ENCODE measurements around the gene UBAP1. TPM values are rescaled to one million over a fixed set of nuclear protein-coding genes. Genes with fewer than 3 reads are reported as not detected.

Gene UBAP1
- total and polyA plus RNA-seq, 5 donors, result 31.2 to 51.1 (median 46.3) TPM

- no peaks in the 10 kb centered on the region for H3K9me3 ChIP-seq (ENCODE audit: control insufficient read depth, low read length)
- intact Hi-C loops (cut with DNase I), result no loop called here
- ATAC-seq (no peak), DNase-seq (no peak)
- H3K27ac ChIP-seq (ENCODE audit: low read length), result no peak overlapping the region
- H3K4me1 ChIP-seq (ENCODE audit: control insufficient read depth, insufficient read depth, low read length), result no peaks in the 10 kb centered on the region
- no peaks in the 10 kb centered on the region for H3K27me3 ChIP-seq (ENCODE audit: control insufficient read depth, insufficient read depth)
- 78% methylated on average over 1 of the region's 1 CpG for WGBS
- no peak overlapping the region for H3K4me3 ChIP-seq (ENCODE audit: low read length)
Measured at GRCh38 chr9:34154057-34154456, 24.8 kb upstream of the UBAP1 start.

- Histone ChIP-seq H3K4me3 (ENCODE audit: low read length) (no peak overlapping the region), H3K27ac (ENCODE audit: low read length) (no peak overlapping the region), H3K27me3 (ENCODE audit: control insufficient read depth, insufficient read depth) (no peaks in the 10 kb centered on the region), H3K9me3 (ENCODE audit: control insufficient read depth, low read length) (no peaks in the 10 kb centered on the region), H3K4me1 (ENCODE audit: control insufficient read depth, insufficient read depth, low read length) (no peaks in the 10 kb centered on the region)
- ATAC-seq (no peak), DNase-seq (no peak)
- intact Hi-C loops (cut with DNase I), result no loop called here
Measured at GRCh38 chr9:34157318-34157717, 21.5 kb upstream of the UBAP1 start.

- ATAC-seq (no peak), DNase-seq (no peak)
- Histone ChIP-seq H3K9me3 (ENCODE audit: control insufficient read depth, low read length) (no peaks in the 10 kb centered on the region), H3K4me1 (ENCODE audit: control insufficient read depth, insufficient read depth, low read length) (no peaks in the 10 kb centered on the region), H3K27ac (ENCODE audit: low read length) (no peak overlapping the region), H3K27me3 (ENCODE audit: control insufficient read depth, insufficient read depth) (no peaks in the 10 kb centered on the region), H3K4me3 (ENCODE audit: low read length) (no peak overlapping the region)
- WGBS, result 98% methylated on average over 2 of the region's 2 CpGs
- intact Hi-C loops (cut with DNase I), result no loop called here
Measured at GRCh38 chr9:34157898-34158297, 20.9 kb upstream of the UBAP1 start.

- Histone ChIP-seq H3K27me3 (ENCODE audit: control insufficient read depth, insufficient read depth) (no peaks in the 10 kb centered on the region), H3K4me1 (ENCODE audit: control insufficient read depth, insufficient read depth, low read length) (no peaks in the 10 kb centered on the region), H3K27ac (ENCODE audit: low read length) (no peak overlapping the region), H3K4me3 (ENCODE audit: low read length) (no peak overlapping the region), H3K9me3 (ENCODE audit: control insufficient read depth, low read length) (no peaks in the 10 kb centered on the region)
- 74% methylated on average over 6 of the region's 6 CpGs for WGBS
- intact Hi-C loops (cut with DNase I), result no loop called here
- DNase-seq (no peak), ATAC-seq (no peak)
Measured at GRCh38 chr9:34158362-34158869, 20.4 kb upstream of the UBAP1 start.

- no peak for ATAC-seq
- Histone ChIP-seq H3K27me3 (ENCODE audit: control insufficient read depth, insufficient read depth) (no peaks in the 10 kb centered on the region), H3K4me3 (ENCODE audit: low read length) (no peak overlapping the region), H3K9me3 (ENCODE audit: control insufficient read depth, low read length) (no peaks in the 10 kb centered on the region), H3K4me1 (ENCODE audit: control insufficient read depth, insufficient read depth, low read length) (no peaks in the 10 kb centered on the region), H3K27ac (ENCODE audit: low read length) (no peak overlapping the region)
- DNase-seq, result no peak
- WGBS, result 70% methylated on average over 3 of the region's 3 CpGs
- intact Hi-C loops (cut with DNase I), result no loop called here
Measured at GRCh38 chr9:34163434-34163833, 15.4 kb upstream of the UBAP1 start.

- 91% methylated on average over 6 of the region's 6 CpGs for WGBS
- Histone ChIP-seq H3K9me3 (ENCODE audit: control insufficient read depth, low read length) (no peaks in the 10 kb centered on the region), H3K4me3 (ENCODE audit: low read length) (no peak overlapping the region), H3K4me1 (ENCODE audit: control insufficient read depth, insufficient read depth, low read length) (no peaks in the 10 kb centered on the region), H3K27me3 (ENCODE audit: control insufficient read depth, insufficient read depth) (no peaks in the 10 kb centered on the region), H3K27ac (ENCODE audit: low read length) (no peak overlapping the region)
- no peak for DNase-seq
- intact Hi-C loops (cut with DNase I), result no loop called here
- ATAC-seq, result no peak
Measured at GRCh38 chr9:34169125-34169524, 9.7 kb upstream of the UBAP1 start.

GRCh38 chr9:34170237-34170991 lies 8.4 kb upstream of the UBAP1 start:
- DNase-seq (no peak), ATAC-seq (peak; percentile 66 to 81)
- no peaks in the 10 kb centered on the region for H3K9me3 ChIP-seq (ENCODE audit: control insufficient read depth, low read length)
- no peaks in the 10 kb centered on the region for H3K4me1 ChIP-seq (ENCODE audit: control insufficient read depth, insufficient read depth, low read length)
- H3K27me3 ChIP-seq (ENCODE audit: control insufficient read depth, insufficient read depth), result no peaks in the 10 kb centered on the region
- H3K4me3 ChIP-seq (ENCODE audit: low read length), result no peak overlapping the region
- intact Hi-C loops (cut with DNase I), result loop anchor here in 1 of 4 donors (10.0 kb wide), 1 partner anchor 84 kb away; no protein-coding TSS in a partner anchor
- no peak overlapping the region for H3K27ac ChIP-seq (ENCODE audit: low read length)
- 56% methylated on average over 1 of the region's 1 CpG for WGBS

- peak in 1 of 3 donors; percentile 20 for DNase-seq
- Histone ChIP-seq H3K4me3 (ENCODE audit: low read length) (no peak overlapping the region), H3K4me1 (ENCODE audit: control insufficient read depth, insufficient read depth, low read length) (no peaks in the 10 kb centered on the region), H3K9me3 (ENCODE audit: control insufficient read depth, low read length) (no peaks in the 10 kb centered on the region), H3K27me3 (ENCODE audit: control insufficient read depth, insufficient read depth) (no peaks in the 10 kb centered on the region), H3K27ac (ENCODE audit: low read length) (no peak overlapping the region)
- WGBS, result 89% methylated on average over 15 of the region's 15 CpGs
- ATAC-seq, result peak in 1 of 2 donors; percentile 48
- intact Hi-C loops (cut with DNase I), result loop anchor here in 1 of 4 donors (10.0 kb wide), 1 partner anchor 83 kb away; no protein-coding TSS in a partner anchor
Measured at GRCh38 chr9:34171753-34172535, 6.9 kb upstream of the UBAP1 start.

GRCh38 chr9:34176089-34176488 lies 2.8 kb upstream of the UBAP1 start:
- Histone ChIP-seq H3K27me3 (ENCODE audit: control insufficient read depth, insufficient read depth) (no peaks in the 10 kb centered on the region), H3K27ac (ENCODE audit: low read length) (no peak overlapping the region), H3K4me3 (ENCODE audit: low read length) (no peak overlapping the region), H3K9me3 (ENCODE audit: control insufficient read depth, low read length) (no peaks in the 10 kb centered on the region), H3K4me1 (ENCODE audit: control insufficient read depth, insufficient read depth, low read length) (no peaks in the 10 kb centered on the region)
- no peak for ATAC-seq
- no peak for DNase-seq
- intact Hi-C loops (cut with DNase I), result loop anchor here in 1 of 4 donors (10.0 kb wide), 1 partner anchor 79 kb away; no protein-coding TSS in a partner anchor
- 74% methylated on average over 3 of the region's 3 CpGs for WGBS

- WGBS, result 62% methylated on average over 17 of the region's 17 CpGs
- Histone ChIP-seq H3K4me1 (ENCODE audit: control insufficient read depth, insufficient read depth, low read length) (no peaks in the 10 kb centered on the region), H3K27ac (ENCODE audit: low read length) (no peak overlapping the region), H3K9me3 (ENCODE audit: control insufficient read depth, low read length) (no peaks in the 10 kb centered on the region), H3K4me3 (ENCODE audit: low read length) (peak overlapping the region; percentile 72), H3K27me3 (ENCODE audit: control insufficient read depth, insufficient read depth) (no peaks in the 10 kb centered on the region)
- no peak for ATAC-seq
- intact Hi-C loops (cut with DNase I), result loop anchor here in 1 of 4 donors (10.0 kb wide), 1 partner anchor 77 kb away; no protein-coding TSS in a partner anchor
- no peak for DNase-seq
Measured at GRCh38 chr9:34177593-34178435, 1.0 kb upstream of the UBAP1 start.
